Mononuclear cell (primary cell): ENCODE results near the gene CPEB3. TPM values are rescaled to one million over a fixed set of nuclear protein-coding genes. Genes with fewer than 3 reads are reported as not detected.

ENCODE experiments used
- H3K27me3 ChIP-seq: 2 replicates; pipeline ENCODE4 v1.6.0; 2011; ENCODE audit warnings: low read length, control low read depth; ENCODE audit not compliant: insufficient read depth
- H3K4me1 ChIP-seq: 2 replicates; pipeline ENCODE4 v1.5.1; 2011; ENCODE audit warnings: mild to moderate bottlenecking, low read length, control low read depth; ENCODE audit not compliant: insufficient read depth
- H3K4me3 ChIP-seq: 2 replicates; pipeline ENCODE4 v1.5.1; 2011; ENCODE audit warnings: mild to moderate bottlenecking, low read length, moderate library complexity
- H3K9me3 ChIP-seq: 2 replicates; pipeline ENCODE4 v1.5.1; 2011; ENCODE audit warnings: low read depth, mild to moderate bottlenecking, control low read depth, low read length
- total RNA-seq: library from RNA; depleted of rRNA; stranded (reverse); fragments of >200 nt; gene quantifications from one replicate; pipeline ENCODE4 v1.2.3, GENCODE V29; 2012

The CPEB3 gene
- total RNA-seq, 1 donor, result 1.6 TPM

GRCh38 chr10:92290076-92290836 is 622 bp downstream of the CPEB3 start:
- H3K9me3 ChIP-seq, result no peaks in the 10 kb centered on the region
- no peaks in the 10 kb centered on the region for H3K27me3 ChIP-seq
- peaks cover 28% of the 10 kb centered on the region for H3K4me1 ChIP-seq
- peak overlapping the region; percentile 97 for H3K4me3 ChIP-seq

GRCh38 chr10:92284112-92284704 is 6.7 kb downstream of the CPEB3 start:
- peaks cover 9% of the 10 kb centered on the region for H3K4me1 ChIP-seq
- no peaks in the 10 kb centered on the region for H3K27me3 ChIP-seq
- no peaks in the 10 kb centered on the region for H3K9me3 ChIP-seq
- H3K4me3 ChIP-seq, result no peak overlapping the region

GRCh38 chr10:92278996-92279696 is 11.7 kb downstream of the CPEB3 start:
- Histone ChIP-seq H3K27me3 (no peaks in the 10 kb centered on the region), H3K4me3 (no peak overlapping the region), H3K9me3 (no peaks in the 10 kb centered on the region), H3K4me1 (peaks cover 9% of the 10 kb centered on the region)

GRCh38 chr10:92274071-92274470 is 16.8 kb downstream of the CPEB3 start:
- no peaks in the 10 kb centered on the region for H3K9me3 ChIP-seq
- no peak overlapping the region for H3K4me3 ChIP-seq
- no peaks in the 10 kb centered on the region for H3K27me3 ChIP-seq
- H3K4me1 ChIP-seq, result peaks cover 3% of the 10 kb centered on the region

GRCh38 chr10:92268748-92269147 is 22.1 kb downstream of the CPEB3 start:
- Histone ChIP-seq H3K27me3 (no peaks in the 10 kb centered on the region), H3K9me3 (no peaks in the 10 kb centered on the region), H3K4me3 (no peak overlapping the region), H3K4me1 (peaks cover 9% of the 10 kb centered on the region)

GRCh38 chr10:92267343-92267742 is 23.5 kb downstream of the CPEB3 start:
- no peak overlapping the region for H3K4me3 ChIP-seq
- H3K27me3 ChIP-seq, result no peaks in the 10 kb centered on the region
- peaks cover 9% of the 10 kb centered on the region for H3K4me1 ChIP-seq
- H3K9me3 ChIP-seq, result no peaks in the 10 kb centered on the region

DNA sequence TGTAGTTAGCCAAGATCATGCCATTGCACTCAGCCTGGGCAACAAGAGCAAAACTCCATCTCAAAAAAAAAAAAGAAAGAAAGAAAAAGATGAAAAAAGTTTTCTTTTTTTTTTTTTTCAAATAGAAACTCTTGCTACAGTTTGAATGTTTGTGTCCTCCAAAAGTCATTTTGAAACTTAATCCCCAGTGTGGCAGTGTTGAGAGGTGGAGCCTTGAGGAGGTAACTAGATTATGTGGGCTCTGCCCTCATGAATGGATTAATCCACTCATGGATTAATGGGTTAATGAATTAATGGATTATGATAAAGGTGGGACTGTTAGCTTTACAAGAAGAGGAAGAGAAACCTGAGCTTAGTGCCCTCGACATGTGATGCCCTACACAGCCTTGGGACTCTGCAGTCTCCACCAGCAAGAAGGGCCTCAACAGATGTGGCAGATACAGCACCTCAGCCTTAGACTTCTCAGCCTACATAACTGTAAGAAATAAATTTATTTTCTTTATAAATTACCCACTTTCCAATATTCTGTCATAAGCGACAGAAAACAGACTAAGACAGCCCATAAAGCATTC is 25.1 kb downstream of the CPEB3 start:
- Histone ChIP-seq H3K4me3 (no peak overlapping the region), H3K27me3 (no peaks in the 10 kb centered on the region), H3K9me3 (no peaks in the 10 kb centered on the region), H3K4me1 (peaks cover 9% of the 10 kb centered on the region)

GRCh38 chr10:92264249-92264648 is 26.6 kb downstream of the CPEB3 start:
- Histone ChIP-seq H3K4me1 (peaks cover 9% of the 10 kb centered on the region), H3K4me3 (no peak overlapping the region), H3K27me3 (no peaks in the 10 kb centered on the region), H3K9me3 (no peaks in the 10 kb centered on the region)

- H3K4me3 ChIP-seq, result no peak overlapping the region
Measured at GRCh38 chr10:92263396-92263795, 27.5 kb downstream of the CPEB3 start.

GRCh38 chr10:92248566-92248965 is 42.3 kb downstream of the CPEB3 start:
- Histone ChIP-seq H3K4me1 (peaks cover under 1% of the 10 kb centered on the region), H3K9me3 (no peaks in the 10 kb centered on the region), H3K4me3 (no peak overlapping the region), H3K27me3 (no peaks in the 10 kb centered on the region)

More at GRCh38 chr10:92263396-92263795, 27.5 kb downstream of the CPEB3 start:
- Histone ChIP-seq H3K9me3 (no peaks in the 10 kb centered on the region), H3K27me3 (no peaks in the 10 kb centered on the region), H3K4me1 (peaks cover 2% of the 10 kb centered on the region)

GRCh38 chr10:92244796-92245195 is 46.1 kb downstream of the CPEB3 start:
- Histone ChIP-seq H3K27me3 (no peaks in the 10 kb centered on the region), H3K9me3 (no peaks in the 10 kb centered on the region)

GRCh38 chr10:92242910-92243671 is 47.8 kb downstream of the CPEB3 start:
- H3K27me3 ChIP-seq, result no peaks in the 10 kb centered on the region
- no peaks in the 10 kb centered on the region for H3K9me3 ChIP-seq
- H3K4me1 ChIP-seq, result peaks cover 29% of the 10 kb centered on the region
- no peak overlapping the region for H3K4me3 ChIP-seq

More at GRCh38 chr10:92244796-92245195, 46.1 kb downstream of the CPEB3 start:
- H3K4me3 ChIP-seq, result no peak overlapping the region
- H3K4me1 ChIP-seq, result peaks cover 14% of the 10 kb centered on the region

DNA sequence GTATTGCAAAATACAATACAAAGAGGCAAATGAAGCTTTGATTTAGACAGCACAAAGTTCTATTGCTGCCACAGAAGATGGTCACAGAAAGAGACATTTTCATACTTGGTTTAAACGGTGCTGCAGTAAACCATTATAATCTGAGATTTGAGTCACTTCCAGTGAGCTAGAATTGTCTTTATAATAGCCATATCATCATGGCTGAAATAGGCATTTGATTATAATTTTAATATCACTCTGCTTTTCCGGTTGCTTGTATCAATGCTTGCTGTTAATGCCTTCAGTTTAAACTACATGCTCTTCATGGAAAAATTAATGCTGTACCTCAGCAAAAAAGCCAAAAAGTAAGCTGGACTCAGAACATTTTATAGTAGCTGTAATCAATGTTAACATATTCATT is 48.5 kb downstream of the CPEB3 start:
- no peaks in the 10 kb centered on the region for H3K9me3 ChIP-seq
- no peaks in the 10 kb centered on the region for H3K27me3 ChIP-seq
- H3K4me1 ChIP-seq, result peaks cover 36% of the 10 kb centered on the region
- H3K4me3 ChIP-seq, result no peak overlapping the region

DNA sequence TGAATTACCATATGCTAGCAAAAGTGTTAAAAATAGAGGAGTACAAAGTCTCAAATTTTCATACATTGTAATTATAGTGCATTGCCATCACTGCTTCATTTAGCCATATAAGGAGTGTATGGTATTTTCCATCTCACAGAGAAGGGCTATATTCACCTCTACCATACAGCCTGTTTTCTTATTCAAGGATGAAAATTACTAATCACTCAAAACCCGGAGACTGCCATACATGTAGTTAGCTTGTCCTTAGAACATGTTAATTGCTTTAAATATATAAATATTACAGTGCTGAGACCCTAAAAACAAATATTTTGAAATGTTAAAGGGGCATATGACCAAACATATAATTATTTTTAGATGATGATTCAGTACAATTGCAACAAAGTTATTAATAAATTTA is 49.4 kb downstream of the CPEB3 start:
- no peaks in the 10 kb centered on the region for H3K27me3 ChIP-seq
- H3K4me3 ChIP-seq, result no peak overlapping the region
- H3K9me3 ChIP-seq, result no peaks in the 10 kb centered on the region

GRCh38 chr10:92241158-92241500 is 49.7 kb downstream of the CPEB3 start:
- H3K9me3 ChIP-seq, result no peaks in the 10 kb centered on the region
- peaks cover 41% of the 10 kb centered on the region for H3K4me1 ChIP-seq
- no peaks in the 10 kb centered on the region for H3K27me3 ChIP-seq
- peak overlapping the region; percentile 90 for H3K4me3 ChIP-seq

More for the DNA sequence above, 49.4 kb downstream of the CPEB3 start:
- peaks cover 41% of the 10 kb centered on the region for H3K4me1 ChIP-seq
